IMR-90 (cell line): ENCODE measurements around the gene SGCE. TPM values are rescaled to one million over a fixed set of nuclear protein-coding genes. Genes with fewer than 3 reads are reported as not detected.

Experiments
- ATAC-seq: fragments of 200-7000 bp; cut with Tn5 transposase; 2 replicates; pipeline ENCODE4 v1.9.1; 2020; ENCODE audit warnings: low read depth, mild to moderate bottlenecking, moderate library complexity
- BruUV-seq: library from RNA; stranded (reverse); fragments of 400-500 nt; replicated peaks from 2 replicates; lab custom pipeline; 2021; lab: Mats Ljungman, UMichigan
- CTCF ChIA-PET: fragments of 300-600 bp; formaldehyde crosslinking; extraction: SDS; loops from one replicate; lab custom pipeline; 2021; ENCODE audit warnings: antibody characterized with exemption; lab: Yijun Ruan, JAX
- POLR2A ChIA-PET: fragments of 300-600 bp; sonication (Branson Sonifier 250); formaldehyde crosslinking; loops from one replicate; lab custom pipeline; 2022; ENCODE audit warnings: antibody characterized with exemption; ENCODE audit not compliant: unreplicated experiment; lab: Charles Lee
- DNase-seq: peaks from one replicate; pipeline ENCODE4 v3.0.0; 2013
- H2AFZ ChIP-seq: replicated peaks from 2 replicates; pipeline ENCODE3; 2013; ENCODE audit warnings: low read length, mild to moderate bottlenecking; ENCODE audit not compliant: poor library complexity
- H2AK5ac ChIP-seq: 2 replicates; pipeline ENCODE4 v1.6.1; 2013; ENCODE audit warnings: low read depth, low read length, inconsistent platforms
- H2AK9ac ChIP-seq: replicated peaks from 2 replicates; pipeline ENCODE3; 2013; ENCODE audit warnings: mild to moderate bottlenecking, low read depth, low read length, moderate library complexity; ENCODE audit not compliant: poor library complexity
- H2BK120ac ChIP-seq: 2 replicates; pipeline ENCODE4 v1.6.1; 2013; ENCODE audit warnings: low read depth, low read length, inconsistent platforms
- H2BK15ac ChIP-seq: 3 replicates; pipeline ENCODE4 v1.6.1; 2013; ENCODE audit warnings: low read depth, low read length, inconsistent platforms
- H2BK20ac ChIP-seq: 2 replicates; pipeline ENCODE4 v1.6.1; 2013; ENCODE audit warnings: low read depth, mild to moderate bottlenecking, inconsistent platforms, low read length, moderate library complexity
- H2BK5ac ChIP-seq: 2 replicates; pipeline ENCODE4 v1.6.1; 2013; ENCODE audit warnings: mild to moderate bottlenecking, low read depth, low read length, inconsistent platforms; ENCODE audit not compliant: poor library complexity, severe bottlenecking
- H3K14ac ChIP-seq: replicated peaks from 2 replicates; pipeline ENCODE4 v1.6.1; 2013; ENCODE audit warnings: low read depth, low read length, inconsistent platforms
- H3K18ac ChIP-seq: 2 replicates; pipeline ENCODE4 v1.6.1; 2013; ENCODE audit warnings: low read depth, low read length, control low read depth
- H3K23ac ChIP-seq: 2 replicates; pipeline ENCODE4 v1.6.1; 2013; ENCODE audit warnings: low read depth, low read length, inconsistent platforms
- H3K27ac ChIP-seq: 2 replicates; pipeline ENCODE4 v1.5.1; 2013; ENCODE audit warnings: mild to moderate bottlenecking, control low read depth, low read length; ENCODE audit not compliant: insufficient read depth
- H3K27me3 ChIP-seq: 2 replicates; pipeline ENCODE4 v1.6.1; 2013; ENCODE audit warnings: low read length; ENCODE audit not compliant: control insufficient read depth, insufficient read depth
- H3K36me3 ChIP-seq: 2 replicates; pipeline ENCODE4 v1.6.1; 2013; ENCODE audit warnings: low read length, mixed read lengths; ENCODE audit not compliant: control insufficient read depth, insufficient read depth
- H3K4ac ChIP-seq: 2 replicates; pipeline ENCODE4 v1.6.1; 2013; ENCODE audit warnings: low read depth, low read length, inconsistent platforms
- H3K4me1 ChIP-seq: 2 replicates; pipeline ENCODE4 v1.6.1; 2013; ENCODE audit warnings: low read length, mixed read lengths; ENCODE audit not compliant: control insufficient read depth, insufficient read depth
- H3K4me2 ChIP-seq: 2 replicates; pipeline ENCODE4 v1.6.1; 2013; ENCODE audit warnings: low read depth, mild to moderate bottlenecking, control low read depth, low read length, moderate library complexity
- H3K4me3 ChIP-seq: 2 replicates; pipeline ENCODE4 v1.5.1; 2013; ENCODE audit warnings: low read depth, mild to moderate bottlenecking, control low read depth, low read length, moderate library complexity; ENCODE audit not compliant: insufficient read depth
- H3K56ac ChIP-seq: 2 replicates; pipeline ENCODE4 v1.6.1; 2013; ENCODE audit warnings: low read length, inconsistent platforms; ENCODE audit not compliant: insufficient read depth; ENCODE audit errors: extremely low read depth
- H3K79me1 ChIP-seq, 2 experiments: 2 replicates each; pipeline ENCODE4 v1.6.1; 2013; ENCODE audit warnings: low read length in 2 of 2, inconsistent platforms in 1 of 2, low read depth in 1 of 2
- H3K9ac ChIP-seq: 2 replicates; pipeline ENCODE4 v1.6.1; 2013; ENCODE audit warnings: low read depth, low read length, control low read depth
- H3K9me1 ChIP-seq: 2 replicates; pipeline ENCODE4 v1.6.1; 2013; ENCODE audit warnings: low read length, inconsistent platforms; ENCODE audit not compliant: insufficient read depth
- H3K9me3 ChIP-seq: 2 replicates; pipeline ENCODE4 v1.6.1; 2013; ENCODE audit warnings: low read length; ENCODE audit not compliant: control insufficient read depth, insufficient read depth
- H4K20me1 ChIP-seq: 2 replicates; pipeline ENCODE4 v1.6.1; 2013; ENCODE audit warnings: low read length, inconsistent platforms; ENCODE audit not compliant: insufficient read depth
- H4K5ac ChIP-seq: 2 replicates; pipeline ENCODE4 v1.6.1; 2013; ENCODE audit warnings: mild to moderate bottlenecking, low read depth, low read length, control low read depth
- H4K8ac ChIP-seq, 2 experiments: 2 replicates each; pipeline ENCODE4 v1.6.1; 2013; ENCODE audit warnings: low read depth in 2 of 2, low read length in 2 of 2, control low read depth in 1 of 2, inconsistent platforms in 1 of 2
- H4K91ac ChIP-seq: 2 replicates; pipeline ENCODE4 v1.6.1; 2013; ENCODE audit warnings: low read depth, low read length, inconsistent platforms; ENCODE audit not compliant: insufficient read depth
- BHLHE40 ChIP-seq: fragments of 150-350 bp; IDR thresholded peaks from 2 replicates; pipeline ENCODE4 v1.6.1; 2016; ENCODE audit warnings: mild to moderate bottlenecking, low read depth, low read length
- CEBPB ChIP-seq: IDR thresholded peaks from 2 replicates; pipeline ENCODE4 v1.6.1; 2012; ENCODE audit warnings: low read depth, low read length, improper control_type of control experiment
- CHD1 ChIP-seq: IDR thresholded peaks from 2 replicates; pipeline ENCODE4 v1.6.1; 2012; ENCODE audit warnings: low read depth, low read length, improper control_type of control experiment
- FOS ChIP-seq: fragments of 150-350 bp; IDR thresholded peaks from 2 replicates; pipeline ENCODE4 v1.6.1; 2016; ENCODE audit warnings: low read depth, low read length
- MAFK ChIP-seq: IDR thresholded peaks from 2 replicates; pipeline ENCODE4 v1.6.1; 2012; ENCODE audit warnings: low read depth, low read length, improper control_type of control experiment
- MAZ ChIP-seq: IDR thresholded peaks from 2 replicates; pipeline ENCODE4 v1.6.1; 2012; ENCODE audit warnings: low read depth, mild to moderate bottlenecking, low read length, improper control_type of control experiment, moderate library complexity, borderline replicate concordance
- MXI1 ChIP-seq: IDR thresholded peaks from 2 replicates; pipeline ENCODE4 v1.6.1; 2012; ENCODE audit warnings: low read depth, mild to moderate bottlenecking, low read length, moderate library complexity, borderline replicate concordance
- POLR2A ChIP-seq: IDR thresholded peaks from 2 replicates; pipeline ENCODE4 v1.6.1; 2012; ENCODE audit warnings: mild to moderate bottlenecking, low read depth, low read length
- RAD21 ChIP-seq: IDR thresholded peaks from 2 replicates; pipeline ENCODE4 v1.6.1; 2012; ENCODE audit warnings: low read length, improper control_type of control experiment
- RFX5 ChIP-seq: IDR thresholded peaks from 2 replicates; pipeline ENCODE4 v1.8.0; 2012; ENCODE audit warnings: low read depth, mild to moderate bottlenecking, low read length, moderate library complexity
- SMC3 ChIP-seq: fragments of 150-350 bp; IDR thresholded peaks from 2 replicates; pipeline ENCODE4 v1.6.1; 2016; ENCODE audit warnings: low read depth, mild to moderate bottlenecking, antibody characterized with exemption, low read length, moderate library complexity
- dilution Hi-C: fragments of 300-500 bp; cut with HindIII; formaldehyde crosslinking; loops from one replicate; pipeline ENCODE4 v1.14.3; 2018; ENCODE audit warnings: low sequenced_read_pairs; ENCODE audit not compliant: unreplicated experiment
- in situ Hi-C: fragments of 300-500 bp; cut with MboI; formaldehyde crosslinking; loops from 3 replicates; pipeline ENCODE4 v1.14.3; 2019; ENCODE audit warnings: low sequenced_read_pairs, inconsistent platforms, mixed read lengths
- intact Hi-C: fragments of 100-400 bp; cut with micrococcal nuclease; formaldehyde crosslinking; loops from 2 replicates; pipeline ENCODE4 v1.10.0; 2022
- polyA plus RNA-seq, 3 experiments: library from polyadenylated mRNA; depleted of rRNA; stranded (reverse); fragments of >200 nt; gene quantifications; 2 replicates each; pipeline ENCODE4 v1.2.3, GENCODE V29; 2012; ENCODE audit warnings: low replicate concordance in 1 of 3
- total RNA-seq: library from RNA; depleted of rRNA; stranded (reverse); fragments of >200 nt; gene quantifications from 2 replicates; pipeline ENCODE4 v1.2.3, GENCODE V29; 2012
- TF ChIP-seq, protein P1 (sequence below): conservative IDR thresholded peaks from 2 replicates; pipeline ENCODE4 v1.5.1; 2012; ENCODE audit warnings: mild to moderate bottlenecking, low read depth, low read length, improper control_type of control experiment
- TF ChIP-seq, protein P2 (sequence below): fragments of 150-350 bp; IDR thresholded peaks from 2 replicates; pipeline ENCODE4 v1.6.1; 2016; ENCODE audit warnings: low read depth, mild to moderate bottlenecking, low read length, moderate library complexity, borderline replicate concordance
- TF ChIP-seq, protein P3 (sequence below): fragments of 150-350 bp; IDR thresholded peaks from 2 replicates; pipeline ENCODE4 v1.6.1; 2017; ENCODE audit warnings: mild to moderate bottlenecking, antibody characterized with exemption, low read length, low read depth

SGCE gene
- total and polyA plus RNA-seq, 2 of the 4 experiments (the other 2 are of a cell fraction): 39.4 to 40.5 TPM

DNA sequence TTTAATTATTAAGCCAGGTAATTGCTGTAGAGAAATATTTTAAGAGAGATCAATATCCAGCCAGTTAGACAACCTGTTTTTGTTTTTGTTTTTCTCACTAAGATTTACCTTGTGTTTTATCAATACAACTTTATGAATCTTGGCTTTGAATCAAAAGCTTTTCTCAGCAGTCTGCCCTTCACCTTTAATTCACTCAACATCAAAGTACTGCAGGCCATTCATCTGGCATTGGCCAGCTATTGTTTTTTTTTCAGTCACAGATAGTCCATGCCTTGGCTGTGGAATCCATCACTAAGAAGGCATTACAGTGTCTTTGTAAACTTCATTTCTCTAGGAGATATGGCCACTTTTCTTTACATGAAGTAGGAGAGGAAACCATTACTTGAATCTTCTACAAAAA is 20.2 kb downstream of the SGCE start:
- no peak overlapping the region for H2BK120ac ChIP-seq
- no TSS peak for BruUV-seq
- H2AK9ac ChIP-seq: no peak overlapping the region
- no peak overlapping the region for H3K4ac ChIP-seq
- ChIA-PET CTCF (no interaction called here), POLR2A (no interaction called here)
- intact Hi-C loops (no loop called here), in situ Hi-C loops (no loop called here), dilution Hi-C loops (no loop called here)
- no peak overlapping the region for H3K23ac ChIP-seq
- H3K9ac ChIP-seq: no peak overlapping the region
- no peak overlapping the region for H4K5ac ChIP-seq
- DNase-seq (no peak), ATAC-seq (no peak)
- no peak overlapping the region for H2BK15ac ChIP-seq
- no peak overlapping the region for H3K18ac ChIP-seq
- no peak overlapping the region for H3K4me3 ChIP-seq
- no peak overlapping the region for H3K27ac ChIP-seq
- H2AFZ ChIP-seq: no peak overlapping the region
- H2BK5ac ChIP-seq: no peak overlapping the region
- TF ChIP-seq FOS (no peak), RFX5 (no peak), MXI1 (no peak), POLR2A (no peak), MAFK (no peak), BHLHE40 (no peak), SMC3 (no peak), CEBPB (no peak), MAZ (no peak), CHD1 (no peak), RAD21 (no peak)
- TF ChIP-seq, protein P1, sequence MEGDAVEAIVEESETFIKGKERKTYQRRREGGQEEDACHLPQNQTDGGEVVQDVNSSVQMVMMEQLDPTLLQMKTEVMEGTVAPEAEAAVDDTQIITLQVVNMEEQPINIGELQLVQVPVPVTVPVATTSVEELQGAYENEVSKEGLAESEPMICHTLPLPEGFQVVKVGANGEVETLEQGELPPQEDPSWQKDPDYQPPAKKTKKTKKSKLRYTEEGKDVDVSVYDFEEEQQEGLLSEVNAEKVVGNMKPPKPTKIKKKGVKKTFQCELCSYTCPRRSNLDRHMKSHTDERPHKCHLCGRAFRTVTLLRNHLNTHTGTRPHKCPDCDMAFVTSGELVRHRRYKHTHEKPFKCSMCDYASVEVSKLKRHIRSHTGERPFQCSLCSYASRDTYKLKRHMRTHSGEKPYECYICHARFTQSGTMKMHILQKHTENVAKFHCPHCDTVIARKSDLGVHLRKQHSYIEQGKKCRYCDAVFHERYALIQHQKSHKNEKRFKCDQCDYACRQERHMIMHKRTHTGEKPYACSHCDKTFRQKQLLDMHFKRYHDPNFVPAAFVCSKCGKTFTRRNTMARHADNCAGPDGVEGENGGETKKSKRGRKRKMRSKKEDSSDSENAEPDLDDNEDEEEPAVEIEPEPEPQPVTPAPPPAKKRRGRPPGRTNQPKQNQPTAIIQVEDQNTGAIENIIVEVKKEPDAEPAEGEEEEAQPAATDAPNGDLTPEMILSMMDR: no peak
- TF ChIP-seq, protein P2, sequence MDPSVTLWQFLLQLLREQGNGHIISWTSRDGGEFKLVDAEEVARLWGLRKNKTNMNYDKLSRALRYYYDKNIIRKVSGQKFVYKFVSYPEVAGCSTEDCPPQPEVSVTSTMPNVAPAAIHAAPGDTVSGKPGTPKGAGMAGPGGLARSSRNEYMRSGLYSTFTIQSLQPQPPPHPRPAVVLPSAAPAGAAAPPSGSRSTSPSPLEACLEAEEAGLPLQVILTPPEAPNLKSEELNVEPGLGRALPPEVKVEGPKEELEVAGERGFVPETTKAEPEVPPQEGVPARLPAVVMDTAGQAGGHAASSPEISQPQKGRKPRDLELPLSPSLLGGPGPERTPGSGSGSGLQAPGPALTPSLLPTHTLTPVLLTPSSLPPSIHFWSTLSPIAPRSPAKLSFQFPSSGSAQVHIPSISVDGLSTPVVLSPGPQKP: no peak
- TF ChIP-seq, protein P3, sequence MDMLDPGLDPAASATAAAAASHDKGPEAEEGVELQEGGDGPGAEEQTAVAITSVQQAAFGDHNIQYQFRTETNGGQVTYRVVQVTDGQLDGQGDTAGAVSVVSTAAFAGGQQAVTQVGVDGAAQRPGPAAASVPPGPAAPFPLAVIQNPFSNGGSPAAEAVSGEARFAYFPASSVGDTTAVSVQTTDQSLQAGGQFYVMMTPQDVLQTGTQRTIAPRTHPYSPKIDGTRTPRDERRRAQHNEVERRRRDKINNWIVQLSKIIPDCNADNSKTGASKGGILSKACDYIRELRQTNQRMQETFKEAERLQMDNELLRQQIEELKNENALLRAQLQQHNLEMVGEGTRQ: no peak
- no peak overlapping the region for H3K56ac ChIP-seq
- peaks cover 2% of the 10 kb centered on the region; the same call in 1 of the 2 replicates for H3K4me1 ChIP-seq
- H3K14ac ChIP-seq: no peak overlapping the region
- H3K36me3 ChIP-seq: no peaks in the 10 kb centered on the region
- H3K9me3 ChIP-seq: no peaks in the 10 kb centered on the region
- peaks cover 9% of the 10 kb centered on the region; the same call in 1 of the 2 replicates for H4K20me1 ChIP-seq
- H4K91ac ChIP-seq: no peak overlapping the region
- peaks cover 3 to 13% of the 10 kb centered on the region in 2 experiments; a peak in 2 of 4 replicates for H3K79me1 ChIP-seq
- no peaks in the 10 kb centered on the region for H3K9me1 ChIP-seq
- H3K4me2 ChIP-seq: no peak overlapping the region
- no peaks in the 10 kb centered on the region for H3K27me3 ChIP-seq
- H4K8ac ChIP-seq: no peak overlapping the region
- H2AK5ac ChIP-seq: no peak overlapping the region
- no peak overlapping the region for H2BK20ac ChIP-seq
